Measurements from ENCODE around the gene BEST4.
"Not testable (repeated sequence)": the region's sequence is repeated elsewhere in the genome, so short reads cannot be mapped to it uniquely, and the experiment has no call there.

BEST4 gene

DNA sequence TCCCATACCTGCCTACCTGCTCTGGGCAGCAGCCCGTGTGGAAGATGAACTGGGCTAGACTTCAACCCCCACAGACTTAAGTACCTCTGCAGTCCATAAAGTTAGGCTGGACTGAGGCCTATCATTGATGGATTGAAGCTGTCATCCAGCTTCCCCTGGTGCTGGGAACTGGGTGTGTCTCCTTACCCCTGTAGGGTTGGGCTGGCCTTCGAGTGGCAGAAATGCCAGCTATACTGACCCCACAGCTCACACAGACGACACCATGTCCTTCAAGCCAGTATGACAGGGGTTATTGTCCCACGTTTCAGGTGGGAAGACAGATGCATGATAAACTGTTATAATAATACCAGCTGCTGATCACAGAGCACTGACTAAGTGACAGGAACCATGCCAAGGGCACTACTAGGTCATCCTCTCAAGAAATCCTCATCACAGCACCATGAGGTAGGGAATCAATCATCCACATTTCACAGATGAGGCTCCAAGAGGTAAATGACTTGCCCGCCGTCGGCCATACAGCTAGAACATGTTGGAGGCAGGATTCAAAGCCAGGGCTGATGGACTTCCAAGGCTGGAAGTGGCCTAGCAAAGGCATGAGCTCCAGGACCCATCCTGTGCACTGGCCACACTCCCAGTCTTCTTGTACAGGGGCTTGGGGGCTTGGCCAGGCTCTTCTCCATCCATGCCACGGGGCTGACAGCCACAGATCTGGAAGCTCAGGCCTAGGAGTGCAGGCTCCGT lies at the start of gene BEST4:
Gene BEST4, minus strand, starts transcription at position 51 of the 741 bp plus-strand sequence. CDS start 465 bp downstream, outside the sequence.
- DNase-seq (ENCODE audit: low read depth), result no peak

DNA sequence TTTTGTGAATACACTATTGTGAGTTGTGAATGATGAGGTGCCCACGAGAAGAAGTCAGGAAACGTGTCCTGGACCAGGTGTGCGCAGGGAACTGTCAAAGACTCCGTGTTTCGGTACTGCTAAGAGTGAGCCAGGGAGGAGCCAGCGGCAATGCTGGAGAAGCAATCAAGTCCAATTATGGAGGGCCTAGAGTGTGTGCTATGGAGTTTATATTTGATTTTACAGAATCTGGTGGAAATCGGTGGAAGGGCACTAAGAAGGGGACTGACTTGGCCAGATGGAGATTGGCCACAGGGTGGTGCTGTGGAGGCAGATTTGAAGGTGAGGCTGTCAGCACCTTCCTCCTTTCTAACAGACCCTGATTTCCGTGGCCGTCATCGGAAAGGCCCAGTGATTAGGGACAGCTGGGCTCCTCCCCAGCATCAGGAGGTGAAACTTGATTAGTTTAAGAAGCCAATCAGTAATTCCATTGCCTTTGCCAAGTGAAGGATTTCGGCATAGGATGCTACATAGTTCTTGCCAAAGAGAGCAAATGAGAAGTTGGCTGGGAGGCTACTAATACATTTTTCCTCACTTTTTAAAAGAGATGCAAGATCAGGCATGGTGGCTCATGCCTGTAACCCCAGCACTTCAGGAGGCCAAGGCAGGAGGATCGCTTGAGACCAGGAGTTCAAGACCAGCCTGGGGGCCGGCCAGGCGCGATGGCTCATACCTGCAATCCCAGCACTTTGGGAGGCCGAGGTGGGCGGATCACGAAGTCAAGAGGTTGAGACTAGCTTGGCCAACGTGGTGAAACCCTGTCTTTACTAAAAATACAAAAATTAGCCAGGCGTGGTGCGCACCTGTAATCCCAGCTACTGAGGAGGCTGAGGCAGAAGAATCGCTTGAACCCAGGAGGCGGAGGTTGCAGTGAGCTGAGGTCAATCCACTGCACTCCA lies 48.0 kb upstream of the BEST4 start:
- DNase-seq (ENCODE audit: low read depth), result peak; percentile 87

DNA sequence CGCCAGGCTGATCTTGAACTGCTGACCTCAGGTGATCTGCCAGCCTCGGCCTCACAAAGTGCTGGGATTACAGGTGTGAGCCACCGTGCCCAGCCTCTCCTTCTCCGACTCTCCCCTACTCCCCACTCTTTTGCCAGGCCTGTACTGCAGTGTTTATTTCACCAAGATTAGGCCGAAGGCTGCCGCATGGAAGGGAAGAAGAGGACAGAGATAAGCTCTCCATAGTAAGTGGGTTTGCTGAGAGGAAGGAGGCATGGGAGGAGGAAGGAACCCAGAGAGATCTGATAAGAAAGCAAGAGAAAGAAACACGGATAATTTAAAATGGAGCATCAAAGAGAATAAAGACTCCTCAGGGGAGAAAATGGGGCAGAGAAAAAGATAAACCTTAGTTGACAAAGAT lies 46.4 kb upstream of the BEST4 start:
- no peak for DNase-seq (ENCODE audit: low read depth)

DNA sequence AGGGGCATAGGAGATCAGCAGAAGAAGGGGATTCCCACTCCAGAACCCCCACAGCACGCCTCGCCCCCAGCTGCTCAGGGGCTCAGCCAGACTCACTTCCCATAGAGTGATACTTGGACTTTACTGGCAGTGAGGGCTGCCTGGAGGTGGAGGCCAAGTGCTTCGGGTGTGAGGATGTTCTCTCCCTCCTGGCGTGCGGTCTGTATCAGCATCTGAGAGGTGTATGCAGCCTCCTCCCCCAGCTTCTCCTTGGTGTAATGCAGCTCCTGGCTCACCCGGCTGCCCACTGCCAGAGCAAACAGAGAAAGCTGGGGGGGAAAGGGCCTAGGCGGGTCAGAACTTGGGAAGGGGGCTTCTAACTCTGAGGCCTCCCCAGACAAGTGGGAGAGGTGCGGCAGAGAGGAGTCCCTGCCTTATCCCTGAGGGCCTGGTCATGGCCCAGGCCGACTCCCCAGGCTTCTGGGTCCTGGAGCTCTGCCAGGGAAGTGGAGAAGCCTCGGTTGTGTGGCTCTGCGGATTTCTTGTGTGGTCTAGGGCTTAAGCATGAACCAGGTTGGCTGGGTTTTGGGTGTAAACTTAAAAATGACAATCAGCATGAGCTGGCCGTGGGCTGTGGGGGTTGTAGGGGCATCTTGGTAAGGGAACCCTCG lies 44.2 kb upstream of the BEST4 start:
- no peak for DNase-seq (ENCODE audit: low read depth)

DNA sequence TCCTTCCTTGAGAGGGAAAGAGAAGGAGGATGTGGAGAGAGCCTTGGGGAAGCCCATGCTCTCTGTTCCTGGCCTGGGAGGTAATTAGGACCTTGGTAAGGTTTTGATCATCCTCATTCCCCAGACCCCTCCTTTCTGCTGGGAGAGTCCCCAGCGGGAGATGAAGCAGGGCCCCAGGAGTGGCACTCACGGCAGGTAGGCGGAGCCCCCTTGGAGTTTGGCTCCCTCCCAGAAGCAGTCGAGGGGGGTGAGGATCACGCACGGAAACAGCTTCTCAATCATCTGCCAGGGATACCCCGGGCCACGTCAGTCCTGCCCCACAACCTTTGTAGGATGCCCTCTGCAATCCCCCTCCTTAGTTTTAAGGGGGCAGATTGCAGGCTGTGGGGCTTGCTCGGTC lies 43.5 kb upstream of the BEST4 start:
- DNase-seq (ENCODE audit: low read depth), result no peak

DNA sequence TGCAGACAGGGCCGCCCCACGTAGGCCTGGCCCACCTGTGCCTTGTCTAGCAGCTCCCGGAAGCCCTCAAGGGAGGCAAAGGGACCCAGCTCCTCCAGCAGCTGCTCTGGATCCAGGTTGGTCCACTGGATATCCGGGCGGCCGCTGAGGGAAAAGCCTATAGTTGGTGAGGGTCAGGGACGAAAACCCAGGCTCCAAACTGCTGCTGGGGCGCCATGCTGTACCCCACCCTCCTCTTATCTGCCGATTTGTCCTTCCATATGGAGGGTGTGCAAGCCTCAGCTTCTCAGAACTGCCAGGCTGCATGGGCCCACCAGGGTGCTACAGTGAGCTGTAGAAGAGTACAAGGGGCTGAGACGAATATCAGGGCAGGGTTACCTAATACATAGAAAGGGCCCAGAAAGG lies 42.9 kb upstream of the BEST4 start:
- no peak for DNase-seq (ENCODE audit: low read depth)

DNA sequence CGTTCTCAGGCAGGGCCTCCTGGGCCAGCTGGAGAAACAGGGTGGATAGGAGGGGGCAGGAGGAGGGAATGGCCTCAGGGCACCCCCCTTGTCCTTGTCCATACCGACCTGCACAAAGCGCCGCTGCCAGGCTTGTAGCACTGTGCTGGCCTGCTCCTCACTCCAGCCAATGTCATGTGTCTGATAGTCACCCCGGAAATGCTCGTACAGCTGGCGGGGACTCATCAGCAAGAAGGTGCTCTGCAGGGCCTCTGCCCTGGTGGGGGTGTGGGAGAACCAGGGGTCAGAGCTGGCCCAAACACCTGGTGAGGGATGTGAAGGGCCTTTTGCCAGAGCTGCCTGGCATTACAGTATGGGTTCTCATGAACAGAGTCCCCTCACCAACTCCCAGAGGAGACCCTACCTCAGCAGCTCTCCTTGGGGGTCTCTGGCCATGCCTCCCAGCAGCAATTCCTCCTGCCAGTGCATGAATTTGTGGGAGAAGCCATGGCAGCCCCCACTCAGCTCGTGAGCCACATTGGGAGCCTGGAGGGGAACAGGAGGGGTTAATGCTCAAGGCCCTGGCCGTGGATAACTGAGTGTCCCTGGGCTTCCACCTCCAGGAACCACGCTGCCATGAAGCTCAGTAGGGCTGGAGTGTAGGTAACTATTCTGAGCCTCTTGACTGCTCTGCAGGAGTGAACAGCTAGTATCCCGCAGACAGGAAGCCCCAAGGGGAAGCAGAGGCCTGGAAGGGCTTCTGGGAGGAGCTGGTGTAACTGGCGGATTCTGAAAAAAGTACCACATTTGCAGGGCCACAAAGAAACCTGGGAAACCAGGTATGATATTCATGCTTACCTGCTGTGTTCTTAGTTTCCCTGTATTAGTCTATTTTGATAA lies 41.8 kb upstream of the BEST4 start:
- no peak for DNase-seq (ENCODE audit: low read depth)

DNA sequence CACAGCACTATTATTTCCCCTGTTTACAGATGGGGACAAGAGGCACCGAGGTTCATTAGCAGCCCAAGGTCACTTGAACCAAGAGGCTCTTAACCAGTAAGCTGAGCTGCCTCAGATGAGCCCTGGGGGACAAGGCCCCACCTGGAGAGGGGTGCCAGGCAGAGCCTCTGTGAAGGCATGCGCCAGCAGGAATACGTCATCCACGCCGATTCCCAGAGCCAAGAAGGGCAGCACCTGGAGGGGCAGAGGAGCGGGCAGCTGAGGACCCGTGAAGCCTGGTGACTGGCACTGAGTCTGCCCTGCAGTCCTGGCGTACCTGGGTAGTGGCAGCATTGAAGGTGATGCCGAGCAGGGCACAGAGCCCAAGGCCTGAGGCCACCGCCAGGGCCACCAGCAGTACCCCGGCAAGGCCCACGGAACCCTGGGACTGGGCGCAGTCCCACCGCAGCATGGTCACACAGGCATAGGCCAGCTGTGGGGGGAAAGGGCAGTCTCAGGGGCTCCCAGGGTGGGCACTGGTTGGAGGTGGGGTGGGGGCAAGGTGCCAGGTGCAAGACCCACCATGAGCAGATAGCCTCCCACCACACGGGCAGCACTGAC lies 41.0 kb upstream of the BEST4 start:
- no peak for DNase-seq (ENCODE audit: low read depth)

DNA sequence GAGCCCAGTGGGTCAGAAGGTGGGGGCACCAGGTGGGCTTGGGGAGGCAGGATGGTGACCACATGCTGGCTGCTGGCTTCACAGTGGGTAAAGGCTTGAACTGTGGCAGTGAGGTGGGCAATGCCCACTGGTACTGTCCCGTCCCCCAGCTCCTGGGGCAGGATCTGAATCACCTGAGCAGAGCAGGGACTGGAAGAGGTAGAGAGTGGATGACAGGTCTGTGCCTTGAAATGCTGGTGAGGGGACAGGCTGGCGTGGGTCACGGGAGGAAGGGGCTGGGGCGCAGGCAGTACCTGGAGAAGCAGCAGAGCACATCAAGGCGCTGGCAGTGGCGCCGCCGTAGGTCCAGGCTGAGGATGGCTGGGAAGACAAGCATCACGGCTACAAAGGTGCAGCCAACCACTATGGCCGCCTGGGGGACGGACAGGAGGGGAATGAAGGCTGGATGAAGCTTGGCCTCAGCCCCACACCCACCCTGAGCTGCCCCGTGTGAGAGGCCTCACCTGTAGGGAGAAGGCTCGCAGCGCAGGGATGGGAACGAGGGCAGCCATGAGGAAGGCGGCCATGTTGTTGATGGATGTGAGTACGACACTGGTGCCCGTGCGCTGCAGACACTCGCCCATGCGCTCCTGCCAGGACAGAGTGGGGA lies 40.2 kb upstream of the BEST4 start:
- no peak for DNase-seq (ENCODE audit: low read depth)

DNA sequence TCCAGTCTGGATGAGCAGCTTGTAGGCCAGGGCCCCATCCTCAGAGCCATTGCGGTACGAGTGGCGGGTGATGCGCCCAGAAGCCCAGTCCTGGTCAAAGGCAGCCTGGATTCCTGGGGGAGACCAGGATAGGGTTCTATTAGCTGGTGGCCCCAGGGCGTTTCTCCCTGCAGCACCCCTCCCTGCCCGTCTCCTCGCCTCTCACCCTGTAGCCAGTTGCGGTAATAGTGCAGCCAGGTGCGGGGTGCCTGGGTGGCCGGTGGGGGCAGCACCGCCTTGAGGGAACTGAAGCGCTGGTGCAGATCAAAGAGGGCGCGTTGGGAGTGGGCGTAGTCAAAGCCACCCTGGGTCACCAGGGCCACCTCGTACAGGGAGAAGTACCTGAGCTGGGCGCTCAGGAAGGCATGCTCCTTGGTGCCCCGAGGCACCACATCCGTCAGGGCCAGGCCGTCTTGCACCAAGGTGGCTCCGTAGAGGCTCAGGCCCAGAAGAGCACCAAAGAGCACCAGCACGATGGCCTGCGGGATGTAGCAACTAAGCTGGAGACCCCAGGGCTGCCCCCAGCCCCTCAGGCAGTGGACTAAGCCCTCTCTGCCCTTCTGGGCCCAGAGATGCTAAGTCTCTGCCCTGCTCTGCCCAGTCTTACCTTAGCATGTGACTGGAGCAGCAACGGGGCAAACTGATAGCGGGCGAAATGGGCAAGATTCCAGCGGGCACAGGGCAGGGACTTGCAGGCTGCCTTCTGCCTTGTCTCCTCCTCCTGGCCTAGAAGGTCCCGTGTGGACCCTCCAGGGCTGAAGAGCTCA lies 39.4 kb upstream of the BEST4 start:
- no peak for DNase-seq (ENCODE audit: low read depth)

DNA sequence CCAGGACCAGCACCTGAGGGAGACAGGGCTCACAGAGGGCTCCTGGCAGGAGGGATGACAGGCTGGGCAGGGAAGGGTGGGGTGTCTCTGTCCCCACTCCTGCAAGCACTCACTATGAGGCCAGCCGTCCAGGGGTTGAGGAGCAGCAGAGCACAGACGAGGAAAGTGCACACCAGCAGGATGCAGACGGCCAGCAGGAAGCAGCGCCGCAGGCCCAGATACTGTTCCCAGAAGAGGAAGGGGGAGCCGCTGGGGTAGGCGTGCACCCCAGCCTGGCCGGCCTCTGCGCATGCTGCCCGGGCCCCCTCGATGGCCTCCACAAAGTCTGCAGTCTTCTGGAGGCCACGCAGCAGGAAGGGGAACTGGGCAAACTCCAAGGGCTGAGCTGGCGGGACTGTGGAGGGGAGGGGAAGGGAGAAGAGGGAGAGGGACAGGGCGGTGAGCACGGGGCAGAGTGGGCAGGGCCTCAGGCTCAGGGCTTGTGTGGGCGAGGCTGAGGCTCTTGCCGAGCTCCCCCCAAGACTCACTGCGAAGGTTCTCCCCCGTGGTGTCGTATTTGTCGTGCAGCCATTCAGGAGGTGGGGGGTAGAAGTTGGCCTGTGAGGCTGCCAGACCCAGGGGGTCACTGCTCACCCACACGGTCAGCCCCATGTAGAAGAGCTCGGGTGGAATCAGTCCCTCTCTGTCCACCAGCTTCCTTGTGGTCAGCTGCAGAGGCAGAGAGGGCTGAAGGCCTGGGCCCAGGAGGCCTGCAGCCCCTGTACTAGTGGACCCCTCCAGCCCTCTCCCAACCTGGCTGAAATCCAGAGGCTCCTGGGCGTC lies 38.6 kb upstream of the BEST4 start:
- DNase-seq (ENCODE audit: low read depth), result no peak

DNA sequence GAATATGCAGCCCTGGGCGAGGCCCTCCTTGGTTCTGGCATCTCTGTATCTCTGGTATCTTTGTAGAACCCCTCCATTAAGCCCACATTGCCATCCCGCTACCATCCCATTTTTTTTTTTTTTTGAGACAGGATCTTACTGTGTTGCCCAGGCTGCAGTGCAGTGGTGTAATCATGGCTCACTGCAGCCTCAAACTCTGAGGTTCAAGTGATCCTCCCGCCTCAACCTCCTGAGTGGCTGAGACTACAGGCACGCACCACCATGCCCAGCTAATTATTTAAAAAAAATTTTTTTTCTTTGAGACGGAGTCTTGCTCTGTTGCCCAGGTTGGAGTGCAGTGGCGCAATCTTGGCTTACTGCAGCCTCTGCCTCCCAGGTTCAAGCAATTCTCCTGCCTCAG lies 36.4 kb upstream of the BEST4 start:
- not testable (repeated sequence) for DNase-seq (ENCODE audit: low read depth)

DNA sequence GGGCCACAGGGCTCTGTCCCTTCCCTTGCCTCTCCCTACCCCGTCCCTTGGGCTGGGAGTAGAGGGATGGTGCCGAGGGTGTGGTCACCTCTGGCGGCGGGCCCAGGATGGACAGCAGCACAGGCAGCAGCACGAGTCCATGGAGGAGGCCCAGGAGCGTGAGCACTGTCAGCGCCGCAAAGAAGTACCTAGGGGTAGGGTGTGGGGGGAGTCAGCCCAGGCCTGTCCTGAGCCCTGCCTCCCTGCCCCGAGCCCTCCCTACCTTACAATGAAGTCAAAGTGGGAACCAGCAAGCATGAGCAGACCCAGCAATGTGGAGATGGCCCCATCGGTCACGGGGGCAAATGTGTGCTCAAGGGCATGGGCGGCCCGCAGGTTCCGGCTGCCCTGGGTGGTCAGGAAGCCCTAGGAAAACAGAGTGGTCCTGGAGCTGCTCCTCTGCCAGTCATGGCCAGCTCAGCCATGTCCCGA lies 35.0 kb upstream of the BEST4 start:
- no peak for DNase-seq (ENCODE audit: low read depth)

DNA sequence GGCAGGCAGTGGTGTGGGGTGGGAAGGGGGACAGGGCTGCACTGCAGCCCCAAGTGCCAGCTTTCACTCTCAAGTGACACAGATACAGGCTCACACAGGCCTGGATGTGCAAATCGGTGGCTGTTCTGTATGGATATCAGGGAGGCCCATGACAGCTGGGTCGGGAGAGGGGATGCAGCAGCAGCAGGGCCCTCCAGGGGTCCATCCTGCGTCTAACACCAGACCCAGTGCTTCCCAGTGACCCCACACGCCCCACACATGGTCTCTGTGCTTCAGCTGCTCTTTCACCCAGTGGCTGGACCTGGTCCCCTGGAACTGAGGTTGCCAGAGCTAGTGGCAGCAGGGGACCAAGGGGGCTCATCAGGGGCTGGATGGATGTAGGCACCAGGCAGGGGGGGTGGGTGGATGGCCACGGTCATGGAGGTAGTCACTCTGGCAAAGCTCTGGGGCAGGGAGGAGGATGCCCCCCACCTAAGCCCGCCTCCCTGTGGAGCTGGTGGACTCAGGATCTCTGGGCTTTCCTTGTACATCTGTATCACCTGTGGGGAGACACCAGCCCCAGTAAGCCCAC lies 34.2 kb upstream of the BEST4 start:
- no peak for DNase-seq (ENCODE audit: low read depth)

DNA sequence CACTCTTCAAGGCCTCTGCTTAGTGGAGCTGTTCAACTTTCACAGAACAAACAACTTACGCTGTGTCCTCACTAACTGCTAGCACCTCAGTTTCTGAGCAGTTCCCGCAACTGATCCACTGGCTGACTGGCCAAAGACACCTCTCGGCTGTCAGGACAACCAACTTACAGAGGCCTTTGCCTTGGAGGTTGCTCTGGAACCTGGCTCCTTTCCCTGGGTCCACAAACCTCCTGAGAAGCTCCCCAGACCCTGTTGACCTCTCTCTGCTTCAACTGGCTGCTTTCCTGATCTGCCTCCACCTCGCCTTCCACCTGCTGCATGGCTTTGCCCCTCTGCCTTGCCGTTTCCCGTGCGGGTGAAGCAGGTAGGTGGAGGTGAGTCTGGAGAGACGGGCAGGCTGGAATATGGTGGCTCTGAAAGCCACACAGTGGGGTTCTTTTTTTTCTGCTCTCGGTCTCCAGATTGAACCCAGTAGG lies 33.3 kb upstream of the BEST4 start:
- no peak for DNase-seq (ENCODE audit: low read depth)

DNA sequence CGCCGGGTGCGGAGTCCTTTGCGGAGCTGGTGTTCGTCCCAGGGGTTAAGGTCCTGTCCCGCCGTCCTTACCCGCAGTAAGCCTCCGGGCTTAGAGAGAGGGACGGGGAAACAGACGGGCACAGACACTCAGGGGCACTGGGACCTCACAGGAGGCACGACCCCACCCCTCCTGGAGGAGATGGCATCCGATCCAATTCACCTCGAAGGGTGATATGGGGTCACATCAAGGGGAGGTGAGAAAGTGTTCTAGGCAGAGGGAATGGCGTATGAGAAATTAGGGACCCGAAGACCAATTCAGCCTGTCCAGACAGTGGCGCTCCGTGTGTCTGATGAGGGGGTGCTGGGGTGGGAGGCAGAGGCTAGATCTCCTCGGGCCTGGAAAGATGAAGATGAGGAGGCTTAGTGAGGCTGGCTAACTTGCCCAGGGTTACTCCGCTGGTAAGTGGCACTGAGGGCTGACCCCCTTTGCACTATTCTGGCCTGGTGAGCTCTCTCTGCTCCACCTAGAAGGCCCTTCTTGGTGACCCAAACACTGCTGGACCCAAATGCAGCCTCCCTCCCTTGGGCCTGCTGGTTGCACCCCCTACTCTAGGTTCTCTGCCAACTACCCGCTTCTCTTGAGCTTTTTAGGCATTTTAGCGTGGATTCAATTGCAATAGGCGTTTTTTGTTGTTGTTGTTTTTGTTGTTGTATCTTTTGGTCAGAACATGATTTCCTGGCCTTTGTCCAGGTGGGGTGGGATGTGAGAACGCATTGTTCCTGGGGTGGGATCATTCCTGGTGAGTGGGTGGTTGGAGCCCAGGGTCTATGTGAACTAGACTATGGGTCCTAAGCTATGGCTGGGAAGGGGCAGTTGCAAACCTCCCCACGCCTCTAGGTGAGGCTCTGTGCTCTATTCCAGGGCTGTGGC lies 32.6 kb upstream of the BEST4 start:
- no peak for DNase-seq (ENCODE audit: low read depth)

DNA sequence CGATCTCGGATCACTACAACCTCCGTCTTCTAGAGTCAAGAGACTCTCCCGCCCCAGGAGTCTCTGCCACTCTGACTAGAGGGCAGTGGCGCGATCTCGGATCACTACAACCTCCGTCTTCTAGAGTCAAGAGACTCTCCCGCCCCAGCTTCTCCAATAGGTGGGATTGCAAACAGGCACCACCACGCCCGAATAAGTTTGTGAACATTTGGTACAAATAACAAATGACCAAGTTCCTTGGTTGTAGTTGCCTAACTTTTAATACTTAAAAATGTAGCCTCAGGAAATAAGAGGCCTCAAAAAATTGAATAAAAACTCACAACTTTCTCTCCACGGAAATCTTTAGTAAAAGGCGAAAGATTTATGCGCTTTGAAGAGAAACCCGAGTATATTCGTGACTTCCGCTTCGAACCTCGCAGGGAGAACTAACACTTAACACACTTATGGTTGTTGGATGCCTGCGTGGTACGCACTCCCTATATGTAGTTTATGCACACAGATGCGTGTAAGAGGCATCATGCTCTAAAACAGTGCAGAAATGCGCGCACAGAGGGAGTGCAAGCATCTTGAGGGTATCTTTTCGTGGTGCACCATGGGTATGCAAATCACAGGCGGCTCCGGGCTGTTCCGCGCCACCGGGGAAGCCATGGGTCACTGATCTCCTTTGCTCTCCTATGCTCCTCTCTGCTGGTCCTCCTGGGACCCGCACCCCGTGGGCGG lies 31.8 kb upstream of the BEST4 start:
- peak; percentile 93 for DNase-seq (ENCODE audit: low read depth)
